ENCODE data around the gene RAPGEF4.

GRCh38 chr2:172861098-172861497 is 125.5 kb downstream of the RAPGEF4 start:
- TF ChIP-seq CTCF (IDR thresholded peaks at IDR 0.05) (no peak), POLR2A (IDR thresholded peaks at IDR 0.05) (no peak)
